HCT116 (cell line): ENCODE data around the gene TUBA4A.

Experiments used
- YY1 ChIP-seq: IDR thresholded peaks from 2 replicates; pipeline ENCODE4 v1.6.1; 2011; ENCODE audit warnings: low read length, low read depth, moderate library complexity, mild to moderate bottlenecking; ENCODE audit not compliant: insufficient replicate concordance; ENCODE audit errors: extremely low read depth
- TF ChIP-seq, protein P1 (sequence below), 3 experiments: fragments of 200-600 bp in 1 of 3; sonication (generic) in 1 of 3; IDR thresholded peaks in 2 of 3; conservative IDR thresholded peaks in 1 of 3; 2 replicates each; pipeline ENCODE4 v1.5.1; 2012 to 2017; ENCODE audit warnings: low read depth in 2 of 3, low read length in 2 of 3, antibody characterized with exemption in 1 of 3, borderline replicate concordance in 1 of 3, control low read depth in 1 of 3, mild to moderate bottlenecking in 1 of 3, mixed read lengths in 1 of 3, mixed run types in 1 of 3, moderate library complexity in 1 of 3; ENCODE audit not compliant: insufficient read depth in 1 of 3

DNA sequence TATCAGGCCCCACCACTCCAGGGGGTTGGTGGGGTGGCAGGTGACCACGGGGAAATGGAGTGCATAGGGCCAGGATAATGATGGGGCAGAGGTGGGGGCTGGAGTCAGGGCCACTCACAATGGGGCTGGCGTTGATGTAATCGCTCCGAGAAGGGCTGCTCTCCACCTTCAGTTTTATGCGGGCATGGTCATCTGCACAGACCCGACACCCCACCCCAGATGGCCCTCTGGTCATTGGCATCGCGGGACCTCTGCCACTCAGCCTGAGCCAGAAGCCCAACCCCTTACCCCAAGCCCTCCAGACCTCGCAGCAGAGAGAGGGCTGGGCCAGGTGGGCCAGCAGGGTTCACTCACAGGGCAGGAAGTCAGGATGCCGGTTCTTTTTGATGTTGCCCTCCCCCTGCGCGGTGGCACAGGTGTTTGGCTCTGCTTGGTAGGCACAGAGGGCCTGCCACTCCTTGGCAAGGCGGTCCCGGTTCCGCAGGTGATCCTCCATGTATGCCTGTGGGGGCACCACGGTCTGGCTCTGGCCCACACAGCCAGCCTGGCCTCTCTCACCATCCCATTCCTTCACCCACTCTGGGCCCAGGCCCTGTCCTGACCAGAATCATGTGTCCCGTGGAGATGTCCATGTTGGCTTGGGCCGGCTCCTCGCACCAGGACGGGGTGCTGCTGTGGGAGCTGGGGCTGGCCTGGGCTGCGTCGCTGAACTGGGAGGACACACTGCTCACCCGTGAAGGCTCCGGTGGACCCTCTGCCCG is 43.1 kb upstream of the TUBA4A start:
- TF ChIP-seq, protein P1, sequence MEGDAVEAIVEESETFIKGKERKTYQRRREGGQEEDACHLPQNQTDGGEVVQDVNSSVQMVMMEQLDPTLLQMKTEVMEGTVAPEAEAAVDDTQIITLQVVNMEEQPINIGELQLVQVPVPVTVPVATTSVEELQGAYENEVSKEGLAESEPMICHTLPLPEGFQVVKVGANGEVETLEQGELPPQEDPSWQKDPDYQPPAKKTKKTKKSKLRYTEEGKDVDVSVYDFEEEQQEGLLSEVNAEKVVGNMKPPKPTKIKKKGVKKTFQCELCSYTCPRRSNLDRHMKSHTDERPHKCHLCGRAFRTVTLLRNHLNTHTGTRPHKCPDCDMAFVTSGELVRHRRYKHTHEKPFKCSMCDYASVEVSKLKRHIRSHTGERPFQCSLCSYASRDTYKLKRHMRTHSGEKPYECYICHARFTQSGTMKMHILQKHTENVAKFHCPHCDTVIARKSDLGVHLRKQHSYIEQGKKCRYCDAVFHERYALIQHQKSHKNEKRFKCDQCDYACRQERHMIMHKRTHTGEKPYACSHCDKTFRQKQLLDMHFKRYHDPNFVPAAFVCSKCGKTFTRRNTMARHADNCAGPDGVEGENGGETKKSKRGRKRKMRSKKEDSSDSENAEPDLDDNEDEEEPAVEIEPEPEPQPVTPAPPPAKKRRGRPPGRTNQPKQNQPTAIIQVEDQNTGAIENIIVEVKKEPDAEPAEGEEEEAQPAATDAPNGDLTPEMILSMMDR (IDR thresholded peaks at IDR 0.05 in 2 of 3, conservative IDR thresholded peaks at IDR 0.05 in 1 of 3; ENCODE audit: borderline replicate concordance in 1 of 3, insufficient read depth in 1 of 3, low read depth in 2 of 3, low read length in 2 of 3) = no peak
- TF ChIP-seq YY1 = no peak
